SK-N-SH (cell line): ENCODE measurements around the gene FAM53C. TPM values are rescaled to one million over a fixed set of nuclear protein-coding genes. Genes with fewer than 3 reads are reported as not detected.

Experiments used
- CTCF ChIA-PET: fragments of 300-600, 350-600 bp; formaldehyde crosslinking; extraction: SDS; loops from one replicate; lab custom pipeline; 2021; lab: Yijun Ruan, JAX
- POLR2A ChIA-PET: fragments of 350-600 bp; sonication (Branson Sonifier 250); formaldehyde crosslinking; extraction: SDS; loops from one replicate; lab custom pipeline; 2020; ENCODE audit warnings: antibody characterized with exemption, inconsistent platforms; lab: Yijun Ruan, JAX
- DNase-seq: peaks from one replicate; pipeline ENCODE4 v3.0.0; 2012
- H2AFZ ChIP-seq: fragments of 200-600 bp; sonication (generic); 2 replicates; pipeline ENCODE4 v1.8.1; 2016; ENCODE audit warnings: antibody characterized with exemption, mild to moderate bottlenecking, low read depth
- H3F3A ChIP-seq: fragments of 200-600 bp; sonication (generic); replicated peaks from 2 replicates; pipeline ENCODE3; 2016; ENCODE audit warnings: antibody characterized with exemption, mild to moderate bottlenecking; ENCODE audit not compliant: insufficient read depth
- H3K27ac ChIP-seq, 2 experiments: fragments of 200-500 bp in 1 of 2; fragments of 200-600 bp in 1 of 2; sonication (Bioruptor generic) in 1 of 2; sonication (generic), shearing (Covaris generic) in 1 of 2; 2 replicates each; pipeline versions ENCODE4 v1.5.1 to v1.6.1; 2014 to 2016; ENCODE audit warnings: low read depth in 2 of 2, inconsistent platforms in 1 of 2, low read length in 1 of 2, mild to moderate bottlenecking in 1 of 2, mixed read lengths in 1 of 2
- H3K27me3 ChIP-seq: fragments of 200-600 bp; sonication (generic), shearing (Covaris generic); 2 replicates; pipeline ENCODE4 v1.6.1; 2016; ENCODE audit warnings: mixed run types; ENCODE audit not compliant: insufficient read depth
- H3K36me3 ChIP-seq, 2 experiments: fragments of 200-500 bp in 1 of 2; fragments of 200-600 bp in 1 of 2; sonication (Bioruptor generic) in 1 of 2; sonication (generic) in 1 of 2; replicated peaks in 1 of 2; 2 replicates each; pipeline versions ENCODE3 to v1.5.1; 2014 to 2016; ENCODE audit warnings: low read length in 1 of 2, mild to moderate bottlenecking in 1 of 2; ENCODE audit not compliant: insufficient read depth in 2 of 2, control insufficient read depth in 1 of 2
- H3K4me1 ChIP-seq, 2 experiments: fragments of 200-500 bp in 1 of 2; fragments of 200-600 bp in 1 of 2; sonication (Bioruptor generic) in 1 of 2; sonication (generic), shearing (Covaris generic) in 1 of 2; 2 replicates each; pipeline versions ENCODE4 v1.5.1 to v1.6.1; 2014 to 2016; ENCODE audit warnings: low read depth in 1 of 2, low read length in 1 of 2, mixed run types in 1 of 2; ENCODE audit not compliant: insufficient read depth in 2 of 2, control insufficient read depth in 1 of 2
- H3K4me2 ChIP-seq: fragments of 200-600 bp; sonication (generic), shearing (Covaris generic); 2 replicates; pipeline ENCODE4 v1.6.1; 2017; ENCODE audit warnings: mixed run types
- H3K4me3 ChIP-seq, 2 experiments: fragments of 200-500 bp in 1 of 2; fragments of 200-600 bp in 1 of 2; sonication (Bioruptor generic) in 1 of 2; sonication (generic), shearing (Covaris generic) in 1 of 2; 2 replicates each; pipeline versions ENCODE4 v1.5.1 to v1.8.1; 2014 to 2016; ENCODE audit warnings: low read depth in 2 of 2, inconsistent platforms in 1 of 2, low read length in 1 of 2, mild to moderate bottlenecking in 1 of 2, mixed read lengths in 1 of 2, moderate library complexity in 1 of 2
- H3K79me2 ChIP-seq: fragments of 200-600 bp; sonication (generic); 2 replicates; pipeline ENCODE4 v1.8.1; 2017; ENCODE audit warnings: mild to moderate bottlenecking; ENCODE audit not compliant: insufficient read depth
- H3K9ac ChIP-seq: fragments of 200-600 bp; sonication (generic); 2 replicates; pipeline ENCODE4 v1.6.1; 2017; ENCODE audit warnings: mixed run types
- H3K9me2 ChIP-seq: fragments of 200-600 bp; sonication (generic); 2 replicates; pipeline ENCODE4 v1.6.1; 2017; ENCODE audit warnings: mixed run types
- H3K9me3 ChIP-seq: fragments of 200-600 bp; sonication (generic); 2 replicates; pipeline ENCODE4 v1.6.1; 2017; ENCODE audit warnings: mixed run types, mild to moderate bottlenecking, moderate library complexity
- H4K20me1 ChIP-seq: fragments of 200-600 bp; sonication (generic); 2 replicates; pipeline ENCODE4 v1.6.1; 2017; ENCODE audit warnings: mild to moderate bottlenecking, mixed run types; ENCODE audit not compliant: insufficient read depth
- CHD2 ChIP-seq: fragments of 150-350 bp; IDR thresholded peaks from 2 replicates; pipeline ENCODE4 v1.6.1; 2018; ENCODE audit warnings: low read length; ENCODE audit not compliant: partially characterized antibody
- ELF1 ChIP-seq: IDR thresholded peaks from 2 replicates; pipeline ENCODE4 v1.4.0; 2012
- EP300 ChIP-seq, 2 experiments: IDR thresholded peaks; 2 replicates each; pipeline versions ENCODE4 v1.4.0 to v1.6.1; 2012; ENCODE audit warnings: borderline replicate concordance in 1 of 2, low read depth in 1 of 2, low read length in 1 of 2
- EZH2phosphoT487 ChIP-seq: fragments of 200-600 bp; sonication (generic); IDR thresholded peaks from 2 replicates; pipeline ENCODE4 v1.6.1; 2017; ENCODE audit warnings: low read depth, mixed run types, mild to moderate bottlenecking, antibody characterized with exemption, moderate library complexity, borderline replicate concordance
- FOXM1 ChIP-seq: IDR thresholded peaks from 2 replicates; pipeline ENCODE4 v1.4.0; 2012; ENCODE audit warnings: low read depth, mild to moderate bottlenecking
- JUND ChIP-seq: IDR thresholded peaks from 2 replicates; pipeline ENCODE4 v1.4.0; 2012
- MEF2A ChIP-seq: IDR thresholded peaks from 2 replicates; pipeline ENCODE4 v1.4.0; 2012; ENCODE audit warnings: low read depth, borderline replicate concordance
- NFIC ChIP-seq: IDR thresholded peaks from 2 replicates; pipeline ENCODE4 v1.4.0; 2012; ENCODE audit warnings: borderline replicate concordance
- NRF1 ChIP-seq: IDR thresholded peaks from 2 replicates; pipeline ENCODE4 v1.6.1; 2012; ENCODE audit warnings: low read depth, mild to moderate bottlenecking, low read length
- POLR2AphosphoS5 ChIP-seq: IDR thresholded peaks from 2 replicates; pipeline ENCODE4 v1.6.1; 2012; ENCODE audit warnings: low read depth, low read length
- RAD21 ChIP-seq: IDR thresholded peaks from 2 replicates; pipeline ENCODE4 v1.6.1; 2012; ENCODE audit warnings: mild to moderate bottlenecking, low read length
- RFX5 ChIP-seq: IDR thresholded peaks from 2 replicates; pipeline ENCODE4 v1.6.1; 2012; ENCODE audit warnings: mild to moderate bottlenecking, improper control_type of control experiment, low read length
- SMC3 ChIP-seq: IDR thresholded peaks from 2 replicates; pipeline ENCODE4 v1.6.1; 2012; ENCODE audit warnings: low read depth, low read length, improper control_type of control experiment
- TCF12 ChIP-seq: IDR thresholded peaks from 2 replicates; pipeline ENCODE4 v1.4.0; 2012
- TEAD4 ChIP-seq: IDR thresholded peaks from 2 replicates; pipeline ENCODE4 v1.4.0; 2012; ENCODE audit warnings: mild to moderate bottlenecking, borderline replicate concordance; ENCODE audit not compliant: insufficient read depth
- YY1 ChIP-seq: IDR thresholded peaks from 2 replicates; pipeline ENCODE4 v1.4.0; 2012; ENCODE audit warnings: low read depth, mild to moderate bottlenecking
- WGBS: methylation state at CpG from one replicate; pipeline ENCODE4 v1.1.6; 2017; ENCODE audit warnings: low lambda C conversion rate; 5-methylcytosine and 5-hydroxymethylcytosine counted together
- polyA plus RNA-seq, 3 experiments: library from polyadenylated mRNA; depleted of rRNA; stranded (reverse); fragments of >200 nt; gene quantifications; 2 replicates each; pipeline ENCODE4 v1.2.3, GENCODE V29; 2012
- TF ChIP-seq, protein P1 (sequence below): IDR thresholded peaks from 2 replicates; pipeline ENCODE4; 2012
- TF ChIP-seq, protein P2 (sequence below): IDR thresholded peaks from 2 replicates; pipeline ENCODE4 v1.6.1; 2012; ENCODE audit warnings: mild to moderate bottlenecking, low read depth, low read length, moderate library complexity
- TF ChIP-seq, protein P3 (sequence below): fragments of 150-350 bp; IDR thresholded peaks from 2 replicates; pipeline ENCODE4 v1.6.1; 2017; ENCODE audit warnings: antibody characterized with exemption, low read length, low read depth, borderline replicate concordance
- TF ChIP-seq, protein P4 (sequence below): fragments of 200-600 bp; sonication (generic); IDR thresholded peaks from 2 replicates; pipeline ENCODE4 v1.6.1; 2017; ENCODE audit warnings: antibody characterized with exemption, mild to moderate bottlenecking, moderate library complexity

Gene FAM53C
- polyA plus RNA-seq, 1 of the 3 experiments (the other 2 are of a cell fraction), result 14.5 TPM

DNA sequence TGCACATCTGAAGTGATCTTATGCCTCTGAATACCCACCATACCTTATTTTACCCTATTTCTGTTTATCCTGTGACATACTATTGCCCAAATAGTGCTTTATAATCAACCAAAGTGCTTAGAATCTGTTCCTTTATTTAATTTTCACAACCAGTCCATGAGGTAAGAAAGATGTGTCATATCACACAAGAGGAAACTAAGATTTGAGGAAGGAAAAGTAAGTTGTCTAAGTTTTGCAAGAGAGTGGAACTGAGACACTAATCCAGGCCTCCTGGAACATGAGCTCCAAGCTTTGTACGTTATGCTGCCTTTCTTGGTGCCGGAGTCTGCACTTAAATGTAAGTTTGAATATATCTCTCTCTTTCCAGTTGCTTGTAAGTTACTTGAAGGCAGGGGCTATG is 31.6 kb downstream of the FAM53C start:
- Histone ChIP-seq H3K4me2 (no peak overlapping the region), H3K9ac (no peak overlapping the region), H3K9me3 (no peaks in the 10 kb centered on the region), H3K4me1 (no peaks in the 10 kb centered on the region; a peak in 1 of 4 replicates), H3K4me3 (no peak overlapping the region), H4K20me1 (peaks cover 45% of the 10 kb centered on the region), H3K9me2 (no peaks in the 10 kb centered on the region), H2AFZ (no peak overlapping the region), H3K27ac (no peak overlapping the region), H3K27me3 (no peaks in the 10 kb centered on the region), H3F3A (peaks cover 6% of the 10 kb centered on the region)
- ChIA-PET CTCF (interaction anchor here (1.5 to 8.2 kb wide), 2 partner anchors 12 to 16 kb away, joined by 4 to 93 read pairs; partner anchors contain the start of gene KDM3B), POLR2A (no interaction called here)
- no peak for DNase-seq
- WGBS, result 98% methylated on average over 2 of the region's 2 CpGs
- TF ChIP-seq EZH2phosphoT487 (no peak), TEAD4 (no peak)
- TF ChIP-seq, protein P1, sequence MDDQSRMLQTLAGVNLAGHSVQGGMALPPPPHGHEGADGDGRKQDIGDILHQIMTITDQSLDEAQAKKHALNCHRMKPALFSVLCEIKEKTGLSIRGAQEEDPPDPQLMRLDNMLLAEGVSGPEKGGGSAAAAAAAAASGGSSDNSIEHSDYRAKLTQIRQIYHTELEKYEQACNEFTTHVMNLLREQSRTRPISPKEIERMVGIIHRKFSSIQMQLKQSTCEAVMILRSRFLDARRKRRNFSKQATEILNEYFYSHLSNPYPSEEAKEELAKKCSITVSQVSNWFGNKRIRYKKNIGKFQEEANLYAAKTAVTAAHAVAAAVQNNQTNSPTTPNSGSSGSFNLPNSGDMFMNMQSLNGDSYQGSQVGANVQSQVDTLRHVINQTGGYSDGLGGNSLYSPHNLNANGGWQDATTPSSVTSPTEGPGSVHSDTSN, result no peak
- TF ChIP-seq, all 33 proteins: peak for 0
- Histone ChIP-seq H3K79me2 (peaks cover 99% of the 10 kb centered on the region), H3K36me3 (peaks cover 4 to 19% of the 10 kb centered on the region in 2 experiments)

DNA sequence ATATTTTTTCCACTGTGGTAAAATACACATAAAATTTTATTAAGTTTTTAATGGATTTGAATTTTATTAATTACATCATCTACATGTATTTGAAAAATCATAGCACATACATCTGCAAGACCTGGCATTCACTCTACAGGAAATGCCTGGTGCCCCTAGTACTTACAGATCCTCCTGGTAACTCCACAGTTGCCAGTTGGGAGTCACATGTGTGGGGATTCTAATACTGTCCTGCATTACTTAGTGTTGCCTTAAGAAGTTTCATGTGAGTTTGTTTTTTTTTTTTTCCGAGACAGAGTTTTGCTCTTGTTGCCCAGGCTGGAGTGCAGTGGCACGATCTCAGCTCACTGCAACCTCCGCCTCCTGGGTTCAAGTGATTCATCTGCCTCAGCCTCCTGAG is 32.5 kb downstream of the FAM53C start:
- Histone ChIP-seq H3K9me3 (no peaks in the 10 kb centered on the region), H3K79me2 (peaks cover 95% of the 10 kb centered on the region), H3K4me2 (no peak overlapping the region), H3K4me3 (no peak overlapping the region), H3K9me2 (no peaks in the 10 kb centered on the region), H3K27ac (no peak overlapping the region), H3K9ac (no peak overlapping the region), H4K20me1 (peaks cover 43% of the 10 kb centered on the region), H3F3A (peaks cover 6% of the 10 kb centered on the region), H2AFZ (no peak overlapping the region), H3K27me3 (no peaks in the 10 kb centered on the region), H3K4me1 (no peaks in the 10 kb centered on the region; a peak in 1 of 4 replicates), H3K36me3 (peaks cover 8 to 22% of the 10 kb centered on the region in 2 experiments)
- TF ChIP-seq, protein P2, sequence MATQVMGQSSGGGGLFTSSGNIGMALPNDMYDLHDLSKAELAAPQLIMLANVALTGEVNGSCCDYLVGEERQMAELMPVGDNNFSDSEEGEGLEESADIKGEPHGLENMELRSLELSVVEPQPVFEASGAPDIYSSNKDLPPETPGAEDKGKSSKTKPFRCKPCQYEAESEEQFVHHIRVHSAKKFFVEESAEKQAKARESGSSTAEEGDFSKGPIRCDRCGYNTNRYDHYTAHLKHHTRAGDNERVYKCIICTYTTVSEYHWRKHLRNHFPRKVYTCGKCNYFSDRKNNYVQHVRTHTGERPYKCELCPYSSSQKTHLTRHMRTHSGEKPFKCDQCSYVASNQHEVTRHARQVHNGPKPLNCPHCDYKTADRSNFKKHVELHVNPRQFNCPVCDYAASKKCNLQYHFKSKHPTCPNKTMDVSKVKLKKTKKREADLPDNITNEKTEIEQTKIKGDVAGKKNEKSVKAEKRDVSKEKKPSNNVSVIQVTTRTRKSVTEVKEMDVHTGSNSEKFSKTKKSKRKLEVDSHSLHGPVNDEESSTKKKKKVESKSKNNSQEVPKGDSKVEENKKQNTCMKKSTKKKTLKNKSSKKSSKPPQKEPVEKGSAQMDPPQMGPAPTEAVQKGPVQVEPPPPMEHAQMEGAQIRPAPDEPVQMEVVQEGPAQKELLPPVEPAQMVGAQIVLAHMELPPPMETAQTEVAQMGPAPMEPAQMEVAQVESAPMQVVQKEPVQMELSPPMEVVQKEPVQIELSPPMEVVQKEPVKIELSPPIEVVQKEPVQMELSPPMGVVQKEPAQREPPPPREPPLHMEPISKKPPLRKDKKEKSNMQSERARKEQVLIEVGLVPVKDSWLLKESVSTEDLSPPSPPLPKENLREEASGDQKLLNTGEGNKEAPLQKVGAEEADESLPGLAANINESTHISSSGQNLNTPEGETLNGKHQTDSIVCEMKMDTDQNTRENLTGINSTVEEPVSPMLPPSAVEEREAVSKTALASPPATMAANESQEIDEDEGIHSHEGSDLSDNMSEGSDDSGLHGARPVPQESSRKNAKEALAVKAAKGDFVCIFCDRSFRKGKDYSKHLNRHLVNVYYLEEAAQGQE, result no peak
- TF ChIP-seq EP300 (IDR thresholded peaks at IDR 0.05; ENCODE audit: borderline replicate concordance in 1 of 2, low read depth in 1 of 2, low read length in 1 of 2) (no peak), YY1 (no peak), MEF2A (no peak), TCF12 (no peak), RFX5 (no peak), CHD2 (no peak), EZH2phosphoT487 (no peak), SMC3 (no peak), RAD21 (no peak), NFIC (no peak), JUND (no peak), FOXM1 (no peak), ELF1 (no peak), NRF1 (no peak), POLR2AphosphoS5 (no peak)
- TF ChIP-seq, protein P3, sequence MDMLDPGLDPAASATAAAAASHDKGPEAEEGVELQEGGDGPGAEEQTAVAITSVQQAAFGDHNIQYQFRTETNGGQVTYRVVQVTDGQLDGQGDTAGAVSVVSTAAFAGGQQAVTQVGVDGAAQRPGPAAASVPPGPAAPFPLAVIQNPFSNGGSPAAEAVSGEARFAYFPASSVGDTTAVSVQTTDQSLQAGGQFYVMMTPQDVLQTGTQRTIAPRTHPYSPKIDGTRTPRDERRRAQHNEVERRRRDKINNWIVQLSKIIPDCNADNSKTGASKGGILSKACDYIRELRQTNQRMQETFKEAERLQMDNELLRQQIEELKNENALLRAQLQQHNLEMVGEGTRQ, result no peak
- TF ChIP-seq, protein P4, sequence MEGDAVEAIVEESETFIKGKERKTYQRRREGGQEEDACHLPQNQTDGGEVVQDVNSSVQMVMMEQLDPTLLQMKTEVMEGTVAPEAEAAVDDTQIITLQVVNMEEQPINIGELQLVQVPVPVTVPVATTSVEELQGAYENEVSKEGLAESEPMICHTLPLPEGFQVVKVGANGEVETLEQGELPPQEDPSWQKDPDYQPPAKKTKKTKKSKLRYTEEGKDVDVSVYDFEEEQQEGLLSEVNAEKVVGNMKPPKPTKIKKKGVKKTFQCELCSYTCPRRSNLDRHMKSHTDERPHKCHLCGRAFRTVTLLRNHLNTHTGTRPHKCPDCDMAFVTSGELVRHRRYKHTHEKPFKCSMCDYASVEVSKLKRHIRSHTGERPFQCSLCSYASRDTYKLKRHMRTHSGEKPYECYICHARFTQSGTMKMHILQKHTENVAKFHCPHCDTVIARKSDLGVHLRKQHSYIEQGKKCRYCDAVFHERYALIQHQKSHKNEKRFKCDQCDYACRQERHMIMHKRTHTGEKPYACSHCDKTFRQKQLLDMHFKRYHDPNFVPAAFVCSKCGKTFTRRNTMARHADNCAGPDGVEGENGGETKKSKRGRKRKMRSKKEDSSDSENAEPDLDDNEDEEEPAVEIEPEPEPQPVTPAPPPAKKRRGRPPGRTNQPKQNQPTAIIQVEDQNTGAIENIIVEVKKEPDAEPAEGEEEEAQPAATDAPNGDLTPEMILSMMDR, result no peak
- ChIA-PET CTCF (interaction anchor here (8.2 kb wide), 1 partner anchor 17 kb away, joined by 93 read pairs; the partner anchor contains the start of gene KDM3B), POLR2A (interaction anchor here (0.8 kb wide), 1 partner anchor 17 kb away, joined by 3 read pairs; no protein-coding TSS in a partner anchor)
- 94% methylated on average over 3 of the region's 3 CpGs for WGBS
- no peak for DNase-seq
